ENCODE results near the gene KCNJ13. TPM values are rescaled to one million over a fixed set of nuclear protein-coding genes. Genes with fewer than 3 reads are reported as not detected.

KCNJ13 gene
- total RNA-seq, 1 experiment from 2014 or later: not detected

GRCh38 chr2:232779465-232779864 is 3.1 kb upstream of the KCNJ13 start:
- Histone ChIP-seq H2AFZ (no peak overlapping the region), H3K4me2 (no peak overlapping the region), H3K4me3 (no peak overlapping the region), H3K9me3 (ENCODE audit: insufficient read depth, low read depth) (no peaks in the 10 kb centered on the region), H4K20me1 (ENCODE audit: insufficient read depth) (no peaks in the 10 kb centered on the region), H3F3A (ENCODE audit: insufficient read depth, low read depth) (peaks cover 37% of the 10 kb centered on the region), H3K36me3 (ENCODE audit: low read depth) (peaks cover 18% of the 10 kb centered on the region), H3K4me1 (replicated peaks; ENCODE audit: insufficient read depth) (peaks cover 27% of the 10 kb centered on the region), H3K27me3 (ENCODE audit: insufficient read depth, low read depth) (no peaks in the 10 kb centered on the region), H3K9me2 (ENCODE audit: insufficient read depth) (no peaks in the 10 kb centered on the region; the same call in 1 of the 2 replicates), H3K27ac (no peak overlapping the region), H3K79me2 (ENCODE audit: low read depth) (no peaks in the 10 kb centered on the region)
- ChIA-PET POLR2A (ENCODE audit: unreplicated experiment) (no interaction called here), CTCF (no interaction called here)
- no peak for DNase-seq
- intact Hi-C loops (cut with micrococcal nuclease; ENCODE audit: unreplicated experiment): no loop called here
- TF ChIP-seq CTCF (conservative IDR thresholded peaks at IDR 0.05) (no peak), EZH2 (IDR thresholded peaks at IDR 0.05; ENCODE audit: low read depth) (no peak)
- no TSS peak for BruUV-seq (replicated peaks)

GRCh38 chr2:232777276-232777675 is 911 bp upstream of the KCNJ13 start:
- no peak for TF ChIP-seq CTCF (conservative IDR thresholded peaks at IDR 0.05)
- intact Hi-C loops (cut with micrococcal nuclease; ENCODE audit: unreplicated experiment): no loop called here

GRCh38 chr2:232773815-232774214 is 2.5 kb downstream of the KCNJ13 start:
- no peak for TF ChIP-seq EZH2 (IDR thresholded peaks at IDR 0.05; ENCODE audit: low read depth)
- no peak for TF ChIP-seq CTCF (conservative IDR thresholded peaks at IDR 0.05)
- Histone ChIP-seq H3K27ac (no peak overlapping the region), H3K4me1 (replicated peaks; ENCODE audit: insufficient read depth) (peaks cover 16% of the 10 kb centered on the region), H3K36me3 (ENCODE audit: low read depth) (peaks cover 60% of the 10 kb centered on the region), H3K4me3 (no peak overlapping the region), H3K27me3 (ENCODE audit: insufficient read depth, low read depth) (no peaks in the 10 kb centered on the region), H3F3A (ENCODE audit: insufficient read depth, low read depth) (peaks cover 23% of the 10 kb centered on the region), H2AFZ (no peak overlapping the region), H4K20me1 (ENCODE audit: insufficient read depth) (peaks cover 6% of the 10 kb centered on the region; the same call in 1 of the 2 replicates), H3K79me2 (ENCODE audit: low read depth) (no peaks in the 10 kb centered on the region), H3K9me2 (ENCODE audit: insufficient read depth) (no peaks in the 10 kb centered on the region), H3K9me3 (ENCODE audit: insufficient read depth, low read depth) (no peaks in the 10 kb centered on the region), H3K4me2 (no peak overlapping the region)
- intact Hi-C loops (cut with micrococcal nuclease; ENCODE audit: unreplicated experiment): no loop called here
- DNase-seq: no peak
- ChIA-PET CTCF (no interaction called here), POLR2A (ENCODE audit: unreplicated experiment) (no interaction called here)
- no TSS peak for BruUV-seq (replicated peaks)

More at GRCh38 chr2:232777276-232777675, 911 bp upstream of the KCNJ13 start:
- H3K9me3 ChIP-seq (ENCODE audit: insufficient read depth, low read depth): no peaks in the 10 kb centered on the region
- no peak overlapping the region for H3K4me2 ChIP-seq
- ChIA-PET CTCF (no interaction called here), POLR2A (ENCODE audit: unreplicated experiment) (no interaction called here)
- H3K9me2 ChIP-seq (ENCODE audit: insufficient read depth): no peaks in the 10 kb centered on the region; the same call in 1 of the 2 replicates
- peaks cover 27% of the 10 kb centered on the region for H3K4me1 ChIP-seq (replicated peaks; ENCODE audit: insufficient read depth)
- H3K36me3 ChIP-seq (ENCODE audit: low read depth): peaks cover 30% of the 10 kb centered on the region
- no peak for DNase-seq
- no peaks in the 10 kb centered on the region for H3K79me2 ChIP-seq (ENCODE audit: low read depth)
- H3K4me3 ChIP-seq: no peak overlapping the region
- no peaks in the 10 kb centered on the region for H3K27me3 ChIP-seq (ENCODE audit: insufficient read depth, low read depth)
- BruUV-seq (replicated peaks): no TSS peak
- H2AFZ ChIP-seq: no peak overlapping the region
- H4K20me1 ChIP-seq (ENCODE audit: insufficient read depth): no peaks in the 10 kb centered on the region
- H3F3A ChIP-seq (ENCODE audit: insufficient read depth, low read depth): peaks cover 34% of the 10 kb centered on the region
- no peak overlapping the region for H3K27ac ChIP-seq
